Activated T-cell treated with anti-CD3 and anti-CD28 coated beads, Interleukin-2, amount 50 U/mL, for 72 hours (primary cell): Measurements from ENCODE around the gene EFCAB6. TPM values are rescaled to one million over a fixed set of nuclear protein-coding genes. Genes with fewer than 3 reads are reported as not detected.

Experiments used
- ATAC-seq, 2 donors: fragments of 150-1000 bp; cut with Tn5 transposase; replicated peaks in 1 of 2; 2 replicates each; pipeline ENCODE4 v1.10.0; 2021; ENCODE audit warnings: moderate library complexity in 2 of 2, mild to moderate bottlenecking in 1 of 2
- DNase-seq, 2 donors: peaks; one replicate each; pipeline ENCODE4 v3.0.0; 2021 to 2022; ENCODE audit warnings: mixed read lengths in 1 of 2
- H3K27ac Mint-ChIP-seq: one replicate; pipeline ENCODE4 v1.8.0; 2022; ENCODE audit warnings: mild to moderate bottlenecking, moderate library complexity, mixed read lengths
- H3K27me3 Mint-ChIP-seq: one replicate; pipeline ENCODE4 v1.8.0; 2022; ENCODE audit warnings: low read depth, mixed read lengths
- H3K36me3 Mint-ChIP-seq, 2 donors: one replicate each; pipeline ENCODE4 v1.8.0; 2022; ENCODE audit warnings: mixed read lengths in 2 of 2, mild to moderate bottlenecking in 1 of 2; ENCODE audit not compliant: insufficient read depth in 2 of 2
- H3K4me1 Mint-ChIP-seq: one replicate; pipeline ENCODE4 v1.8.0; 2022; ENCODE audit warnings: low read depth, mixed read lengths
- H3K4me3 Mint-ChIP-seq, 2 donors: one replicate each; pipeline ENCODE4 v1.8.0; 2022; ENCODE audit warnings: mild to moderate bottlenecking in 2 of 2, mixed read lengths in 2 of 2, moderate library complexity in 2 of 2
- H3K9me3 Mint-ChIP-seq, 2 donors: one replicate each; pipeline ENCODE4 v1.8.0; 2022; ENCODE audit warnings: mixed read lengths in 2 of 2
- total RNA-seq, 2 donors: library from RNA; stranded (reverse); gene quantifications; one replicate each; pipeline ENCODE4 v1.2.3, GENCODE V29; 2022

Gene EFCAB6
- total RNA-seq, 2 donors from 2014 or later: 0.19 to 0.70 TPM

DNA sequence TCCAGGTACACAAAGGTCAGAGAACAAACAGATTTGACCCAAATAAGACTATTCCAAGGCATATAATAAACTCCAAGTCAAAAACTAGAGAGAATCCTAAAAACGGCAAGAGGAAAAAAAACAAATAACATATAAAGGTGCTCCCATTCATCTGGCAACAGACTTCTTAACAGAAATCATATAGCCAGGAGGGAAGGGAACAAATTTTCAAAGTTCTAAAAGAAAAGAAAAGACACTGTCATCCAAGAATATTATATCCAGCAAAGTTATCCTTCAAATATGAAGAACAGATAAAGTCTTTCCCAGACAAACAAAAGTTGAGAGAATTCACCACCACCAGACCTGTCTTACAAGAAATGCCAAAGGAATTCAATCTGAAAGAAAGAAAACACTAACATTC is 11.1 kb downstream of the EFCAB6 start:
- H3K4me3 Mint-ChIP-seq: no peak overlapping the region
- DNase-seq: no peak
- no peaks in the 10 kb centered on the region for H3K4me1 Mint-ChIP-seq
- no peak overlapping the region for H3K27ac Mint-ChIP-seq
- ATAC-seq: no peak
- H3K27me3 Mint-ChIP-seq: peaks cover 1% of the 10 kb centered on the region
- H3K9me3 Mint-ChIP-seq: peaks cover 2 to 4% of the 10 kb centered on the region in 2 donors
- H3K36me3 Mint-ChIP-seq: peaks cover 0 to 3% of the 10 kb centered on the region in 2 donors

GRCh38 chr22:43798492-43798891 is 13.6 kb downstream of the EFCAB6 start:
- Mint-ChIP-seq H3K27ac (no peak overlapping the region), H3K9me3 (peaks cover 2 to 4% of the 10 kb centered on the region in 2 donors), H3K4me1 (no peaks in the 10 kb centered on the region), H3K36me3 (peaks cover 0 to 3% of the 10 kb centered on the region in 2 donors), H3K27me3 (peaks cover 8% of the 10 kb centered on the region), H3K4me3 (no peak overlapping the region)
- DNase-seq (no peak), ATAC-seq (no peak)

DNA sequence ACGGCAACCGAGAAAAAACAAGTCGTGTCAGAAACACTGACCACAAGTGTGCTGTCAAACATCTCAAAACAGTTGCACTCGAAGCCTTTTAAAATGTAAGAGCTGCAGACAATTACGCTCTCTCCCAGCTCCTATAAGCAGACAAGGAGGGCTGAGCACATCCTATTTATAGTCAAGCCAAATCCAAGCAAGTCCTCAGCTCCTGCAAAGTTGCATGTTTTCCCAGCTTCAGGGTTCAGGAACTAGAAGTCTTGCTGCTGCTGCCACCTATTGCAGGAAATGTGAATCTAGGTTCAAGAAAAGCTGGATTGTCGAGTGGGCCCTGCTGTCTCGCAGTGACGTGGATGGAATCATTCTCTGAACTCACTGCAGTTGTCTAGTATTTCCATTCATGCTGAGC is 15.5 kb downstream of the EFCAB6 start:
- no peak for DNase-seq
- Mint-ChIP-seq H3K4me1 (no peaks in the 10 kb centered on the region), H3K4me3 (no peak overlapping the region)

DNA sequence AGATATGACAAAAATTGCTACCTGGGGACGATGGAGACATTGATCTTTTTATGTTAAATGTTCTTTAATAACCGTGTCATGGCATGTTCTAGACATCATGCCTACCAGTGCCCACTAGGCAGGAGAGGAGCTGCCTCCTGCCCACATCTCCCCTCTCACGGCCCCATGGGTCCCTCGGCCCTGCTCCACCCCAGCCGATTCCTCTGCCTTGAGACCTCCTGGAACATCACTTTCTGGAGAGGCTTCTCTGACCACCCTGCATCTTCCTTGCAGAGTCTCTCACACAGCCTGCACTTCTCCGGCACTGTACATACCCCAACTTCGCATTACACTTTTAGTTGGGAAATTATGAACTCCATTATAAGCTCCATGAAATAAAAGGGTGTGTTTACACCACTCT is 16.8 kb downstream of the EFCAB6 start:
- ATAC-seq: no peak
- Mint-ChIP-seq H3K27ac (no peak overlapping the region), H3K4me3 (no peak overlapping the region), H3K36me3 (no peaks in the 10 kb centered on the region), H3K4me1 (no peaks in the 10 kb centered on the region), H3K9me3 (peaks cover 0 to 2% of the 10 kb centered on the region in 2 donors), H3K27me3 (peaks cover 8% of the 10 kb centered on the region)
- DNase-seq: no peak

More for the DNA sequence above, 15.5 kb downstream of the EFCAB6 start:
- Mint-ChIP-seq H3K27ac (no peak overlapping the region), H3K36me3 (peaks cover 0 to 3% of the 10 kb centered on the region in 2 donors), H3K27me3 (peaks cover 8% of the 10 kb centered on the region), H3K9me3 (peaks cover 2 to 3% of the 10 kb centered on the region in 2 donors)
- no peak for ATAC-seq

GRCh38 chr22:43792905-43793304 is 19.2 kb downstream of the EFCAB6 start:
- Mint-ChIP-seq H3K4me1 (no peaks in the 10 kb centered on the region), H3K9me3 (no peaks in the 10 kb centered on the region), H3K36me3 (no peaks in the 10 kb centered on the region), H3K27me3 (peaks cover 12% of the 10 kb centered on the region), H3K27ac (no peak overlapping the region), H3K4me3 (no peak overlapping the region)
- DNase-seq (no peak), ATAC-seq (no peak)

- no peaks in the 10 kb centered on the region for H3K9me3 Mint-ChIP-seq
- ATAC-seq (no peak), DNase-seq (no peak)
- no peak overlapping the region for H3K27ac Mint-ChIP-seq
- H3K4me1 Mint-ChIP-seq: no peaks in the 10 kb centered on the region
- no peaks in the 10 kb centered on the region for H3K36me3 Mint-ChIP-seq
- no peak overlapping the region for H3K4me3 Mint-ChIP-seq
- peaks cover 28% of the 10 kb centered on the region for H3K27me3 Mint-ChIP-seq
Measured at GRCh38 chr22:43789452-43789851, 22.7 kb downstream of the EFCAB6 start.

- no peak for ATAC-seq
Measured at GRCh38 chr22:43783777-43784176, 28.3 kb downstream of the EFCAB6 start.

GRCh38 chr22:43782448-43782847 is 29.7 kb downstream of the EFCAB6 start:
- no peak for DNase-seq
- no peak overlapping the region for H3K4me3 Mint-ChIP-seq

More at GRCh38 chr22:43783777-43784176, 28.3 kb downstream of the EFCAB6 start:
- Mint-ChIP-seq H3K27ac (no peak overlapping the region), H3K36me3 (no peaks in the 10 kb centered on the region), H3K9me3 (no peaks in the 10 kb centered on the region), H3K4me3 (no peak overlapping the region), H3K27me3 (peaks cover 28% of the 10 kb centered on the region), H3K4me1 (no peaks in the 10 kb centered on the region)
- no peak for DNase-seq

GRCh38 chr22:43777286-43777685 is 34.8 kb downstream of the EFCAB6 start:
- no peaks in the 10 kb centered on the region for H3K36me3 Mint-ChIP-seq
- H3K9me3 Mint-ChIP-seq: no peaks in the 10 kb centered on the region
- no peak overlapping the region for H3K4me3 Mint-ChIP-seq
- ATAC-seq (no peak), DNase-seq (no peak)
- no peaks in the 10 kb centered on the region for H3K27me3 Mint-ChIP-seq
- no peak overlapping the region for H3K27ac Mint-ChIP-seq
- no peaks in the 10 kb centered on the region for H3K4me1 Mint-ChIP-seq

More at GRCh38 chr22:43782448-43782847, 29.7 kb downstream of the EFCAB6 start:
- Mint-ChIP-seq H3K4me1 (no peaks in the 10 kb centered on the region), H3K9me3 (no peaks in the 10 kb centered on the region), H3K36me3 (no peaks in the 10 kb centered on the region), H3K27ac (no peak overlapping the region), H3K27me3 (peaks cover 19% of the 10 kb centered on the region)
- ATAC-seq: no peak

DNA sequence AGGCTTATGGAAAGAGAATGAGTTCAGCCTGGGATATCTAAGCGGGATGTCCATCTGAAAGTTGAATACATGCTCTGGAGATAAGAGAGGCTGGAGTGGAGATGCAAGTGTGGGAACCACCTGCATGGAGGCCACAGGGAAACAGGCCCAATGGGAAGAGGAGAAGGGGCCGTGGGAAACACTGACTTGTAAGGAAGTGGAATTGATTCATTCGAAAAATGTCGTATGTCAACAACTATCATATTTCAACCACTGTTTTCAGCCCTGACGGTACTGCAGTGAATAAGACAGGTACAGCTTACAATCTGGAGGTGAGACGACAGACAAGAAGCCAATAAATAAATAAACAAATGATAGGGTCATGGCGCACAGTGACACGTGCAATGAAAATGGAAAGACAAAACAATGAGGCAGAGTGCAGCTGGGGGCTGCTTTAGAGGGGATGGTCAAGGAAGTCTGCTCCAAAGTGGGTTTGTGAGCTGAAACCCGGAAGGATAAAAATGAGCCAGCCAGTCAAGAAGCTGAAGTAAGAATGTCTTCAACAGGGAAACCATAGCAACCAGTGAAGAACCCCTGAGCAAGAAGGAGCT is 35.9 kb downstream of the EFCAB6 start:
- H3K4me1 Mint-ChIP-seq: no peaks in the 10 kb centered on the region
- no peak overlapping the region for H3K27ac Mint-ChIP-seq
- no peaks in the 10 kb centered on the region for H3K27me3 Mint-ChIP-seq
- no peaks in the 10 kb centered on the region for H3K36me3 Mint-ChIP-seq
- ATAC-seq (no peak), DNase-seq (no peak)
- no peak overlapping the region for H3K4me3 Mint-ChIP-seq
- H3K9me3 Mint-ChIP-seq: no peaks in the 10 kb centered on the region

DNA sequence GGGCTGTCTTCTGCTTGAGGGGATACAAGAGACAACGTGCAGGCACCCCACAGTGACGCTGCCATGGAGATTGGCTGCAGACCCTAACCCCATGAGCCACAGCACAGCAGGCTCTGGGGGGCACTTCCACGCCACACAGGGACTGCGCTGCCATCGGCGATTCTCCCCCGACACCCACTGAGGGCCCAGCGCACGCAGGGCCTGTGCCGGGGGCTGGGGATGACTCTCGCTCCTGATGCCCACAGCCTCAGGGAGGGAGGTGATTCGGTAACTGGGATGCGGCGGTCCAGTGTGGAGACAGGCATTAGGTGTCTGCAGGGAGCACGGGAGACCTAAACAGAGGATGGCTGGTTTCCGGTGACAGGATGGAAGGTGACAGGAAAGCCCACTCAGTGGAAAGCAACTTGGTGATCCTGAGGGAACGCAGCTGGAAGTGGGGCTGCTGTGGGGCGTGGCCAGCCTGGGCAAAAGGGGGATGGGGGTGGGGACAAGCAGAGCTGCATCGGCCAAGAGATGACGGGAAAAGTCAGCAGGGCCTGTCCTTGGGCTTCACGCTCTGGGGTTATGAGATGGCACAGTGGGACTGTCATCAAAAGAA is 37.7 kb downstream of the EFCAB6 start:
- Mint-ChIP-seq H3K36me3 (no peaks in the 10 kb centered on the region), H3K27me3 (no peaks in the 10 kb centered on the region), H3K4me1 (no peaks in the 10 kb centered on the region), H3K27ac (no peak overlapping the region), H3K4me3 (no peak overlapping the region), H3K9me3 (no peaks in the 10 kb centered on the region)
- ATAC-seq: no peak
- no peak for DNase-seq

GRCh38 chr22:43772831-43773230 is 39.3 kb downstream of the EFCAB6 start:
- ATAC-seq: no peak
- H3K4me3 Mint-ChIP-seq: no peak overlapping the region
- H3K36me3 Mint-ChIP-seq: no peaks in the 10 kb centered on the region
- H3K4me1 Mint-ChIP-seq: no peaks in the 10 kb centered on the region
- H3K27ac Mint-ChIP-seq: no peak overlapping the region
- DNase-seq: no peak
- H3K27me3 Mint-ChIP-seq: no peaks in the 10 kb centered on the region
- H3K9me3 Mint-ChIP-seq: no peaks in the 10 kb centered on the region

GRCh38 chr22:43755452-43755851 is 56.7 kb downstream of the EFCAB6 start:
- no peaks in the 10 kb centered on the region for H3K36me3 Mint-ChIP-seq
- no peak overlapping the region for H3K4me3 Mint-ChIP-seq
- H3K4me1 Mint-ChIP-seq: no peaks in the 10 kb centered on the region
- no peak for ATAC-seq
- no peaks in the 10 kb centered on the region for H3K9me3 Mint-ChIP-seq
- no peak overlapping the region for H3K27ac Mint-ChIP-seq
- peaks cover 13% of the 10 kb centered on the region for H3K27me3 Mint-ChIP-seq
- DNase-seq: no peak

DNA sequence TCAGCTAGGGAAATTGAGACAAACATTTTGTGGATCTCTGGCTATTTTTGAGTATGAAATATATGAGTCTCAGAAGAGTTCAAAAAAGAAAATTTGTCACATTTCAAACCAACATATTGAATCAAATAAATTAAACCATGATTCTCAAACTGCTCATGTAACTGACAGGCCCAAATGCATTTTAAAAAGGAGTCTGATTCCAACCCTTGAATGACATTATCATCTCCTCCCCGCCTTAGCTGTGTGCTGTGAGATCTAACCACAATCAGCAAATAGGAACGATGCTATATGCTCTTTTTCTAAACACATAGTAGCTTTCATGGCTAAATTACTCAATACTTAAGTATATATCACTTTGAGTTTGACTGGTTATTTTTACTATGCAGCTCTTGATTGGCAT is 57.1 kb downstream of the EFCAB6 start:
- H3K36me3 Mint-ChIP-seq: no peaks in the 10 kb centered on the region
- no peak overlapping the region for H3K4me3 Mint-ChIP-seq
- ATAC-seq: no peak
- no peaks in the 10 kb centered on the region for H3K9me3 Mint-ChIP-seq
- H3K4me1 Mint-ChIP-seq: no peaks in the 10 kb centered on the region
- H3K27me3 Mint-ChIP-seq: peaks cover 13% of the 10 kb centered on the region
- DNase-seq: no peak
- no peak overlapping the region for H3K27ac Mint-ChIP-seq
